ENCODE measurements around the gene ZNF646.

Gene ZNF646

GRCh38 chr16:31052114-31052513 lies 22.1 kb upstream of the ZNF646 start:
- TF ChIP-seq, protein P1, sequence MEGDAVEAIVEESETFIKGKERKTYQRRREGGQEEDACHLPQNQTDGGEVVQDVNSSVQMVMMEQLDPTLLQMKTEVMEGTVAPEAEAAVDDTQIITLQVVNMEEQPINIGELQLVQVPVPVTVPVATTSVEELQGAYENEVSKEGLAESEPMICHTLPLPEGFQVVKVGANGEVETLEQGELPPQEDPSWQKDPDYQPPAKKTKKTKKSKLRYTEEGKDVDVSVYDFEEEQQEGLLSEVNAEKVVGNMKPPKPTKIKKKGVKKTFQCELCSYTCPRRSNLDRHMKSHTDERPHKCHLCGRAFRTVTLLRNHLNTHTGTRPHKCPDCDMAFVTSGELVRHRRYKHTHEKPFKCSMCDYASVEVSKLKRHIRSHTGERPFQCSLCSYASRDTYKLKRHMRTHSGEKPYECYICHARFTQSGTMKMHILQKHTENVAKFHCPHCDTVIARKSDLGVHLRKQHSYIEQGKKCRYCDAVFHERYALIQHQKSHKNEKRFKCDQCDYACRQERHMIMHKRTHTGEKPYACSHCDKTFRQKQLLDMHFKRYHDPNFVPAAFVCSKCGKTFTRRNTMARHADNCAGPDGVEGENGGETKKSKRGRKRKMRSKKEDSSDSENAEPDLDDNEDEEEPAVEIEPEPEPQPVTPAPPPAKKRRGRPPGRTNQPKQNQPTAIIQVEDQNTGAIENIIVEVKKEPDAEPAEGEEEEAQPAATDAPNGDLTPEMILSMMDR (conservative IDR thresholded peaks at IDR 0.05), result no peak
- TF ChIP-seq ZFX (IDR thresholded peaks at IDR 0.05), result no peak
- H3K27ac ChIP-seq, result no peak overlapping the region

- H3K27ac ChIP-seq, result no peak overlapping the region
- TF ChIP-seq, protein P1 (conservative IDR thresholded peaks at IDR 0.05), result no peak
- TF ChIP-seq ZFX (IDR thresholded peaks at IDR 0.05), result no peak
Observed at GRCh38 chr16:31055613-31056012, 18.6 kb upstream of the ZNF646 start.

- H3K27ac ChIP-seq, result no peak overlapping the region
- TF ChIP-seq, protein P1 (conservative IDR thresholded peaks at IDR 0.05), result no peak
- TF ChIP-seq ZFX (IDR thresholded peaks at IDR 0.05), result no peak
Observed at GRCh38 chr16:31061126-31061812, 13.0 kb upstream of the ZNF646 start.

DNA sequence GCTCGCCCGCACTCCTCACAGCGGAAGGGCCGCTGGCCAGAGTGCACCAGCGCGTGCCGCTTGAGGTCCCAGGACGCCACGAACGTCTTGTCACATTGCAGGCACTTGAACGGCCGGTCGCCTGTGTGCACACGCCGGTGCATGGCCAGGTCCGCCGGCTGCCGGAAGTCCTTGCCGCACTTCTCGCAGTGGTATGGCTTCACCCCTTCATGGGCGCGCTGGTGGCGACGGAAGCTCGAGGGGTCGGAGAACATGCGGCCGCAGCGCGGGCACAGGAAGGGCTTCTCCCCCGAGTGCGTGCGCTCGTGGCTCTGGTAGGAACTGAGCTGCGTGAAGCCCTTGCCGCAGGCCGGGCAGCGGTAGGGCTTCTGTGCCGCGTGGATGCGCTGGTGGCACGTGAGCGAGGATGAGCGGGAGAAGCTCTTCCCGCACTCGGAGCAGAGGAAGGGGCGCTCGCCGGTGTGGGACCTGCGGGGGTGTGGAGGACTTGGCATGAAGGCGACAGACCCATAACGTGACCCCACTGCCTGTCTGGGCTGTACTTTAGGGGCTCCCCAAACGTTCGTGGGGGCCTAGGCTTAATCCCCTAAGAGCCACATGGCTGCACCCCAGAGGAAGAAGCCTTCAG lies 12.3 kb upstream of the ZNF646 start:
- TF ChIP-seq ZFX (IDR thresholded peaks at IDR 0.05), result no peak
- TF ChIP-seq, protein P1 (conservative IDR thresholded peaks at IDR 0.05), result no peak
- H3K27ac ChIP-seq, result no peak overlapping the region

GRCh38 chr16:31063495-31063842 lies 10.8 kb upstream of the ZNF646 start:
- no peak overlapping the region for H3K27ac ChIP-seq
- TF ChIP-seq ZFX (IDR thresholded peaks at IDR 0.05), result no peak
- TF ChIP-seq, protein P1 (conservative IDR thresholded peaks at IDR 0.05), result no peak

DNA sequence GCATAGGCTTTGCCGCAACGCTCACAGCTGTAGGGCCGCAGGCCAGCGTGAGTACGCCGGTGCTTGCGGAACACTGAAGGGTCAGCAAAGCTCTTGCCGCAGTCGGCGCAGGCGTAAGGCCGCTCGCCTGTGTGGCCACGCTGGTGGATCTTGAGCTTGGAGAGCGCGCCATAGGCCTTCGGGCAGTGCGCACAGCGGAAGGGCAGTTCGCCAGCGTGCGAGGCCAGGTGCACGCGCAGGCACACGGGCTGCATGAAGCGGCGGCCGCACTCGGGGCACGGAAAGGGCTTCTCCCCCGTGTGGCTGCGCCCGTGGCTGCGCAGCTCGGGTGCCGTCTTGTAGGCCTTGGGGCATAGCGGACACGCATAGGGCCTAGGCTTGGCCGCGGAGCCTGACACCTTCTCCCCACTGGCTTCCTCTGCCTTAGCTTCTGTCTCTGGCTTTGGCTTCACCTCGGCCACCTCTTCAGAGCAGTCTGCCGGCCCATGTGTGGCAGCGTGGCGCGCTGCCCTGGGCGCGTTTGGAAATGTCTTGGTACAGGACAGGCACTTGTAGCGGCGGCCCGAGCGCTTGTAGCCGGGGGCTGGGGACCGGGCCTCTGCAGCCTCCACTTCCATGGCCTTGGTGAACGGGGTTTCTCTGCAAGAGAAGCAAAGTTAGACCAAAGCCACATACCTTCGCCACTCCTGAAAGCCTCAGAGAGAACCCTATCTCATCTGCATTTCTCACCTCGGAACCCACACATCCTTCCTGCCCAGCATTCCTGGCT lies 10.2 kb upstream of the ZNF646 start:
- H3K27ac ChIP-seq, result no peak overlapping the region
- TF ChIP-seq, protein P1 (conservative IDR thresholded peaks at IDR 0.05), result no peak
- no peak for TF ChIP-seq ZFX (IDR thresholded peaks at IDR 0.05)

- TF ChIP-seq, protein P1 (conservative IDR thresholded peaks at IDR 0.05), result no peak
- TF ChIP-seq ZFX (IDR thresholded peaks at IDR 0.05), result no peak
- H3K27ac ChIP-seq, result no peak overlapping the region
Observed at GRCh38 chr16:31064882-31065461, 9.2 kb upstream of the ZNF646 start.
